Keratinocyte (primary cell): Measurements from ENCODE around the gene AKR1C4. TPM values are rescaled to one million over a fixed set of nuclear protein-coding genes. Genes with fewer than 3 reads are reported as not detected.
"Not testable (repeated sequence)": the region's sequence is repeated elsewhere in the genome, so short reads cannot be mapped to it uniquely, and the experiment has no call there.

Experiments used
- DNase-seq: peaks from one replicate; pipeline ENCODE4 v3.0.0-alpha.2; 2011; ENCODE audit warnings: low read depth, missing footprints, low spot score
- FAIRE-seq: peaks from 2 replicates; lab custom pipeline; 2011; peaks lifted over from hg19 to GRCh38; lab: Jason Lieb, UNC
- H2AFZ ChIP-seq: 2 replicates; pipeline ENCODE4 v1.6.0; 2012; ENCODE audit warnings: low read length, control low read depth, inconsistent platforms; ENCODE audit not compliant: control insufficient read depth
- H3K27ac ChIP-seq: 2 replicates; pipeline ENCODE4 v1.5.1; 2011; ENCODE audit warnings: low read length; ENCODE audit not compliant: control insufficient read depth, insufficient read depth
- H3K27me3 ChIP-seq: 3 replicates; pipeline ENCODE4 v1.6.0; 2011; ENCODE audit warnings: low read length; ENCODE audit not compliant: control insufficient read depth, insufficient read depth; ENCODE audit errors: extremely low read depth
- H3K36me3 ChIP-seq, 2 experiments: 2 replicates in 1 of 2; 3 replicates in 1 of 2; pipeline ENCODE4 v1.5.1; 2011; ENCODE audit warnings: low read length in 2 of 2, mild to moderate bottlenecking in 1 of 2; ENCODE audit not compliant: control insufficient read depth in 2 of 2, insufficient read depth in 2 of 2; ENCODE audit errors: extremely low read depth in 1 of 2
- H3K4me1 ChIP-seq: 3 replicates; pipeline ENCODE4 v1.5.1; 2011; ENCODE audit warnings: low read length; ENCODE audit not compliant: control insufficient read depth, insufficient read depth; ENCODE audit errors: extremely low read depth
- H3K4me2 ChIP-seq: 3 replicates; pipeline ENCODE4 v1.6.0; 2011; ENCODE audit warnings: low read depth, low read length; ENCODE audit not compliant: control insufficient read depth, insufficient read depth; ENCODE audit errors: extremely low read depth
- H3K4me3 ChIP-seq, 3 experiments: fragments of 200-600 bp in 1 of 3; sonication (generic) in 1 of 3; 2 replicates in 2 of 3; 3 replicates in 1 of 3; pipeline ENCODE4 v1.5.1; 2011 to 2016; ENCODE audit warnings: low read length in 3 of 3, mild to moderate bottlenecking in 3 of 3, control low read depth in 2 of 3, inconsistent platforms in 1 of 3, low read depth in 1 of 3, mixed read lengths in 1 of 3, mixed run types in 1 of 3, moderate library complexity in 1 of 3; ENCODE audit not compliant: control insufficient read depth in 2 of 3, insufficient read depth in 2 of 3; ENCODE audit errors: extremely low read depth in 1 of 3
- H3K79me2 ChIP-seq: 2 replicates; pipeline ENCODE4 v1.6.0; 2012; ENCODE audit warnings: low read length; ENCODE audit not compliant: control insufficient read depth, insufficient read depth
- H3K9ac ChIP-seq: 3 replicates; pipeline ENCODE4 v1.6.0; 2011; ENCODE audit warnings: low read length; ENCODE audit not compliant: control insufficient read depth, insufficient read depth; ENCODE audit errors: extremely low read depth
- H3K9me1 ChIP-seq: 3 replicates; pipeline ENCODE4 v1.6.0; 2011; ENCODE audit warnings: low read length; ENCODE audit not compliant: control insufficient read depth, insufficient read depth; ENCODE audit errors: extremely low read depth
- H3K9me3 ChIP-seq: 2 replicates; pipeline ENCODE4 v1.5.1; 2012; ENCODE audit warnings: low read depth, low read length; ENCODE audit not compliant: control insufficient read depth
- H4K20me1 ChIP-seq: 3 replicates; pipeline ENCODE4 v1.6.0; 2011; ENCODE audit warnings: low read length; ENCODE audit not compliant: control insufficient read depth, insufficient read depth; ENCODE audit errors: extremely low read depth
- EZH2 ChIP-seq: IDR thresholded peaks from one replicate; pipeline ENCODE4 v1.6.1; 2012; ENCODE audit warnings: inconsistent platforms, mild to moderate bottlenecking, low read length, moderate library complexity
- dilution Hi-C: fragments of 300-500 bp; cut with MboI; formaldehyde crosslinking; loops from one replicate; pipeline ENCODE4 v1.7.0; 2020; ENCODE audit warnings: low sequenced_read_pairs; ENCODE audit not compliant: extremely low pct_ligation_motif_present
- polyA plus RNA-seq, 5 experiments: library from polyadenylated mRNA; depleted of rRNA in 3 of 5; stranded (reverse) in 3 of 5; stranded (forward) in 1 of 5; unstranded in 1 of 5; fragments of >200 nt; gene quantifications; 1 replicate in 1 of 5; 2 replicates in 3 of 5; 3 replicates in 1 of 5; pipeline versions ENCODE4 v1.2.1 to v1.2.3, GENCODE V29; 2011 to 2012; ENCODE audit warnings: missing spikeins in 2 of 5, low read depth in 1 of 5, low replicate concordance in 1 of 5
- TF ChIP-seq, protein P1 (sequence below), 3 experiments: IDR thresholded peaks in 1 of 3; conservative IDR thresholded peaks in 1 of 3; optimal IDR thresholded peaks in 1 of 3; 2 replicates in 2 of 3; 3 replicates in 1 of 3; pipeline versions ENCODE3 to v1.5.1; 2011; ENCODE audit warnings: low read length in 3 of 3, mild to moderate bottlenecking in 3 of 3, moderate library complexity in 2 of 3, control low read depth in 1 of 3, inconsistent platforms in 1 of 3; ENCODE audit not compliant: insufficient read depth in 2 of 3; ENCODE audit errors: extremely low read depth in 1 of 3

The AKR1C4 gene
- polyA plus RNA-seq, 1 donor (not counting 4 experiments of a cell fraction or from before 2014, with no cell fraction given): not detected

- Histone ChIP-seq H3K4me1 (no peaks in the 10 kb centered on the region), H3K36me3 (no peaks in the 10 kb centered on the region), H2AFZ (no peak overlapping the region), H4K20me1 (no peaks in the 10 kb centered on the region), H3K27ac (no peak overlapping the region), H3K79me2 (no peaks in the 10 kb centered on the region), H3K4me3 (no peak overlapping the region), H3K27me3 (no peaks in the 10 kb centered on the region), H3K9me3 (no peaks in the 10 kb centered on the region), H3K4me2 (no peak overlapping the region), H3K9ac (no peak overlapping the region), H3K9me1 (no peaks in the 10 kb centered on the region)
- FAIRE-seq (no peak), DNase-seq (no peak)
- no peak for TF ChIP-seq EZH2
- TF ChIP-seq, protein P1, sequence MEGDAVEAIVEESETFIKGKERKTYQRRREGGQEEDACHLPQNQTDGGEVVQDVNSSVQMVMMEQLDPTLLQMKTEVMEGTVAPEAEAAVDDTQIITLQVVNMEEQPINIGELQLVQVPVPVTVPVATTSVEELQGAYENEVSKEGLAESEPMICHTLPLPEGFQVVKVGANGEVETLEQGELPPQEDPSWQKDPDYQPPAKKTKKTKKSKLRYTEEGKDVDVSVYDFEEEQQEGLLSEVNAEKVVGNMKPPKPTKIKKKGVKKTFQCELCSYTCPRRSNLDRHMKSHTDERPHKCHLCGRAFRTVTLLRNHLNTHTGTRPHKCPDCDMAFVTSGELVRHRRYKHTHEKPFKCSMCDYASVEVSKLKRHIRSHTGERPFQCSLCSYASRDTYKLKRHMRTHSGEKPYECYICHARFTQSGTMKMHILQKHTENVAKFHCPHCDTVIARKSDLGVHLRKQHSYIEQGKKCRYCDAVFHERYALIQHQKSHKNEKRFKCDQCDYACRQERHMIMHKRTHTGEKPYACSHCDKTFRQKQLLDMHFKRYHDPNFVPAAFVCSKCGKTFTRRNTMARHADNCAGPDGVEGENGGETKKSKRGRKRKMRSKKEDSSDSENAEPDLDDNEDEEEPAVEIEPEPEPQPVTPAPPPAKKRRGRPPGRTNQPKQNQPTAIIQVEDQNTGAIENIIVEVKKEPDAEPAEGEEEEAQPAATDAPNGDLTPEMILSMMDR (optimal IDR thresholded peaks at IDR 0.05 in 1 of 3, IDR thresholded peaks at IDR 0.05 in 1 of 3, conservative IDR thresholded peaks at IDR 0.05 in 1 of 3; ENCODE audit: extremely low read depth in 1 of 3, insufficient read depth in 2 of 3, low read length in 3 of 3): no peak
- dilution Hi-C loops: no loop called here
These were observed 10.2 kb downstream of the AKR1C4 start for GRCh38 chr10:5206799-5207198.

DNA sequence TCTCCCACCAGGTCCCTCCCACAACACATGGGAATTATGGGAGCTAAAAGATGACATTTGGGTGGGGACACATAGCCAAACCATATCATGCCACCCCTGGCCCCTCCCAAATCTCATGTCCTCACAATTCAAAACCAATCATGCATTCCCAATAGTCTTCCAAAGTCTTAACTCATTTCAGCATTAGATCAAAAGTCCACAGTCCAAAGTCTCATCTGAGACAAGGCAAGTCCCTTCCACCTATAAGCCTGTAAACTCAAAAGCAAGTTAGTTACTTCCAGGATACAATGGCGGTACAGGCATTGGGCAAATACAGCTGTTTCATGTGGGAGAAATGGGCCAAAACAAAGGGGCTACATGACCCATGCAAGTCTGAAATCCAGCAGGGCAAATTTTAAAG lies 13.1 kb downstream of the AKR1C4 start:
- H3K4me2 ChIP-seq, H3K36me3 ChIP-seq, H3K4me1 ChIP-seq, H2AFZ ChIP-seq, H3K9me1 ChIP-seq, H3K9ac ChIP-seq, DNase-seq, H4K20me1 ChIP-seq, FAIRE-seq, H3K9me3 ChIP-seq, H3K27ac ChIP-seq, H3K79me2 ChIP-seq, H3K4me3 ChIP-seq, H3K27me3 ChIP-seq, dilution Hi-C loops: not testable (repeated sequence)

DNA sequence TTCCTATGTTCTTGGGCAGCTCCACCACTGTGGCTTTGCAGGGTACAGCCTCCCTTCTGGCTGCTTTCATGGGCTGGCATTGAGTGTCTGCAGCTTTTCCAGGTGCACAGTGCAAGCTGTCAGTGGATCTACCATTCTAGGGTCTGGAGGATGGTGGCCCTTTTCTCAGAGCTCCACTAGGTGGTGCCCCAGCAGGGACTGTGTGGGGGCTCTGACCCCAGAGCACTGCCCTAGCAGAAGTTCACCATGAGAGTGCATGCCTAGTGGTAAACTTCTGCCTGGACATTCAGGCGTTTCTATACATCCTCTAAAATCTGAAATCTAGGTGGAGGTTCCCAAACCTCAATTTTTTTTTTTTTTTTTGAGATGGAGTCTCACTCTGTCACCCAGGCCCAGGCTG lies 13.6 kb downstream of the AKR1C4 start:
- H3K9me1 ChIP-seq, H3K4me2 ChIP-seq, H3K4me1 ChIP-seq, H3K79me2 ChIP-seq, H3K27me3 ChIP-seq, FAIRE-seq, H2AFZ ChIP-seq, H3K9me3 ChIP-seq, H3K27ac ChIP-seq, H4K20me1 ChIP-seq, H3K9ac ChIP-seq, dilution Hi-C loops, H3K36me3 ChIP-seq, H3K4me3 ChIP-seq, DNase-seq: not testable (repeated sequence)
